ENCODE data around the gene EEFSEC. TPM values are rescaled to one million over a fixed set of nuclear protein-coding genes. Genes with fewer than 3 reads are reported as not detected.

Gene EEFSEC
- total and polyA plus RNA-seq, 2 of the 4 experiments (the other 2 are of a cell fraction): 4.5 to 9.3 TPM

DNA sequence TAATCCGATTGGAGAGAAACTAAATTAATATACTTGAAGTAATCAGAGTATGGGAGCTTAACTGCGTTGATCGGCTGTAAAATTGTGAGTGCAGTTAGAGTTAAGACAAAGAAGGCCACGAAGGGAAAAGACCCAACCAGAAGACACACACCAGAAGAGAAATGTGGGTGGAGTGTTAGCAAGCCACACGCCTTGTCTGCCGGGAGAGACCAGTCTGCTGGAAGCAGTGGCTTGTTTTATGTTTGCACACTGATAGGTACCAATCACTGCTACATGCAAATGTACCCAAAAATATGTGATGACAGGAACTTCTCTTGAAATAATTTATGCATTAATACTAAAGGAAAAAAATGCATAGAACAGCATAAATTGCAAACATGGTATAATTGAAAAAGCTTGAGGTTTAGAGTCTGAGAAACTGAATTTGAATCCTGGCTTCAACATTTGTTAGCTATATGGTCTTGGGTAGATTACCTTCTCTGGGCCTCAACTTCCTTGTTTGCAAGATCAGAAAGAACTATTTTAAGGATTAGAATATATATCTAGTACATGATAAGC lies 23.1 kb downstream of the EEFSEC start:
- no peaks in the 10 kb centered on the region for H3K36me3 ChIP-seq (ENCODE audit: control insufficient read depth, insufficient read depth, low read length)
- H3K4ac ChIP-seq (ENCODE audit: low read depth, low read length): no peak overlapping the region
- H2BK120ac ChIP-seq (ENCODE audit: low read depth, low read length): no peak overlapping the region
- ATAC-seq (ENCODE audit: low read depth) (no peak), DNase-seq (no peak)
- H3K79me1 ChIP-seq (ENCODE audit: low read depth in 1 of 2, low read length in 2 of 2): peaks cover 12 to 22% of the 10 kb centered on the region in 2 experiments; a peak in 3 of 4 replicates
- in situ Hi-C loops (cut with MboI; ENCODE audit: low sequenced_read_pairs): loop anchor here (10.0 kb wide), 1 partner anchor 418 kb away; no protein-coding TSS in a partner anchor
- H3K9ac ChIP-seq (ENCODE audit: low read depth, low read length): no peak overlapping the region
- no peak overlapping the region for H3K56ac ChIP-seq (ENCODE audit: extremely low read depth, insufficient read depth, low read length)
- ChIA-PET POLR2A (ENCODE audit: unreplicated experiment) (no interaction called here), CTCF (interaction anchor here (1.0 to 1.5 kb wide), 2 partner anchors 18 to 81 kb away, joined by 4 to 6 read pairs; no protein-coding TSS in a partner anchor)
- no peak overlapping the region for H3K18ac ChIP-seq (ENCODE audit: low read depth, low read length)
- H3K27ac ChIP-seq (ENCODE audit: insufficient read depth, low read length): no peak overlapping the region
- H2BK5ac ChIP-seq (ENCODE audit: low read depth, low read length, poor library complexity, severe bottlenecking): no peak overlapping the region
- no TSS peak for BruUV-seq (replicated peaks)
- no peak overlapping the region for H2AK5ac ChIP-seq (ENCODE audit: low read depth, low read length)
- no peak overlapping the region for H4K91ac ChIP-seq (ENCODE audit: insufficient read depth, low read depth, low read length)
- peaks cover 3% of the 10 kb centered on the region; the same call in 1 of the 2 replicates for H4K20me1 ChIP-seq (ENCODE audit: insufficient read depth, low read length)
- WGBS, 2 experiments (ENCODE audit: extremely low coverage in 2 of 2, insufficient read length in 1 of 2): no CpG with 5 or more reads among the region's 6 CpGs
- no peak overlapping the region for H2AFZ ChIP-seq (replicated peaks; ENCODE audit: low read length, poor library complexity)
- H3K23ac ChIP-seq (ENCODE audit: low read depth, low read length): no peak overlapping the region
- dilution Hi-C loops (cut with HindIII; ENCODE audit: low sequenced_read_pairs, unreplicated experiment): no loop called here
- TF ChIP-seq CEBPB (IDR thresholded peaks at IDR 0.05; ENCODE audit: low read depth, low read length): no peak
- peak; percentile 75 for TF ChIP-seq MAFK (IDR thresholded peaks at IDR 0.05; ENCODE audit: low read depth, low read length)
- no peak overlapping the region for H2AK9ac ChIP-seq (replicated peaks; ENCODE audit: low read depth, low read length, poor library complexity)
- H2BK20ac ChIP-seq (ENCODE audit: low read depth, low read length): no peak overlapping the region
- no peak overlapping the region for H3K4me2 ChIP-seq (ENCODE audit: low read depth, low read length)
- no peak overlapping the region for H2BK15ac ChIP-seq (ENCODE audit: low read depth, low read length)
- no peaks in the 10 kb centered on the region for H3K9me3 ChIP-seq (ENCODE audit: control insufficient read depth, insufficient read depth, low read length)
- H3K9me1 ChIP-seq (ENCODE audit: insufficient read depth, low read length): 0 out of 2 replicates have a peak, but pooled peaks cover 3% of the 10 kb centered on the region
- H3K14ac ChIP-seq (replicated peaks; ENCODE audit: low read depth, low read length): no peak overlapping the region
- intact Hi-C loops (cut with micrococcal nuclease): no loop called here
- H3K4me1 ChIP-seq (ENCODE audit: control insufficient read depth, insufficient read depth, low read length): peaks cover 2% of the 10 kb centered on the region; the same call in 1 of the 2 replicates
- no peak overlapping the region for H4K5ac ChIP-seq (ENCODE audit: low read depth, low read length)
- no peaks in the 10 kb centered on the region for H3K27me3 ChIP-seq (ENCODE audit: control insufficient read depth, insufficient read depth, low read length)
- H3K4me3 ChIP-seq (ENCODE audit: insufficient read depth, low read depth, low read length): no peak overlapping the region
- no peak overlapping the region for H4K8ac ChIP-seq (ENCODE audit: low read depth in 2 of 2, low read length in 2 of 2)
